HepG2 (cell line): ENCODE data around the gene CSF1R. TPM values are rescaled to one million over a fixed set of nuclear protein-coding genes. Genes with fewer than 3 reads are reported as not detected.

Source experiments
- ATAC-seq: fragments of 200-7000 bp; cut with Tn5 transposase; 3 replicates; pipeline ENCODE4 v1.9.1; 2020; ENCODE audit warnings: mild to moderate bottlenecking, moderate library complexity
- BruUV-seq: library from RNA; stranded (reverse); fragments of 400-500 nt; replicated peaks from 2 replicates; lab custom pipeline; 2021; lab: Mats Ljungman, UMichigan
- CTCF ChIA-PET: fragments of 300-600 bp; formaldehyde crosslinking; extraction: SDS; loops from one replicate; lab custom pipeline; 2021; ENCODE audit warnings: low total read pairs, inconsistent platforms, low intra/inter-chr PET ratio; lab: Yijun Ruan, JAX
- POLR2A ChIA-PET: fragments of 350-600 bp; sonication (Branson Sonifier 250); formaldehyde crosslinking; loops from one replicate; lab custom pipeline; 2020; ENCODE audit warnings: antibody characterized with exemption, inconsistent platforms; lab: Yijun Ruan, JAX
- DNase-seq: peaks from one replicate; pipeline ENCODE4 v3.0.0-alpha.2; 2015; ENCODE audit warnings: low spot score
- FAIRE-seq: peaks from 3 replicates; lab custom pipeline; 2011; peaks lifted over from hg19 to GRCh38; lab: Jason Lieb, UNC
- H2AFZ ChIP-seq: one replicate; pipeline ENCODE4 v1.6.1; 2011; ENCODE audit warnings: low read length, inconsistent platforms
- H3K27ac ChIP-seq: fragments of 300-600 bp; 3 replicates; pipeline ENCODE4 v1.8.0; 2011; ENCODE audit warnings: mixed run types, mild to moderate bottlenecking, mixed read lengths, low read length, inconsistent platforms; ENCODE audit not compliant: insufficient read depth; ENCODE audit errors: extremely low read length
- H3K27me3 ChIP-seq, 2 experiments: fragments of 200-600 bp in 1 of 2; 2 replicates in 1 of 2; 3 replicates in 1 of 2; pipeline versions ENCODE4 v1.6.0 to v1.8.0; 2011; ENCODE audit warnings: low read length in 2 of 2, mild to moderate bottlenecking in 2 of 2, moderate library complexity in 2 of 2, inconsistent platforms in 1 of 2; ENCODE audit not compliant: insufficient read depth in 2 of 2, control insufficient read depth in 1 of 2
- H3K36me3 ChIP-seq, 2 experiments: fragments of 200-600 bp in 1 of 2; replicated peaks in 1 of 2; 2 replicates in 1 of 2; 3 replicates in 1 of 2; pipeline versions ENCODE4 v1.5.1 to v1.8.0; 2011; ENCODE audit warnings: low read length in 2 of 2, inconsistent platforms in 1 of 2; ENCODE audit not compliant: insufficient read depth in 2 of 2, control insufficient read depth in 1 of 2
- H3K4me1 ChIP-seq: 2 replicates; pipeline ENCODE4 v1.5.1; 2012; ENCODE audit warnings: low read length, inconsistent platforms; ENCODE audit not compliant: insufficient read depth
- H3K4me2 ChIP-seq: 2 replicates; pipeline ENCODE4 v1.6.0; 2011; ENCODE audit warnings: low read depth, low read length, inconsistent platforms
- H3K4me3 ChIP-seq, 3 experiments: fragments of 200-600 bp in 1 of 3; sonication (generic), shearing (Covaris generic) in 1 of 3; replicated peaks in 1 of 3; 2 replicates each; pipeline ENCODE4 v1.5.1; 2011 to 2016; ENCODE audit warnings: low read length in 3 of 3, inconsistent platforms in 2 of 3, low read depth in 2 of 3, mild to moderate bottlenecking in 2 of 3, control low read depth in 1 of 3, mixed read lengths in 1 of 3; ENCODE audit not compliant: insufficient read depth in 1 of 3
- H3K79me2 ChIP-seq: one replicate; pipeline ENCODE4 v1.6.1; 2011; ENCODE audit warnings: low read length, inconsistent platforms; ENCODE audit not compliant: insufficient read depth
- H3K9ac ChIP-seq: 2 replicates; pipeline ENCODE4 v1.6.0; 2011; ENCODE audit warnings: mild to moderate bottlenecking, low read depth, low read length, inconsistent platforms; ENCODE audit not compliant: insufficient read depth
- H3K9me3 ChIP-seq: 2 replicates; pipeline ENCODE4 v1.5.1; 2012; ENCODE audit warnings: mild to moderate bottlenecking, low read length
- H4K20me1 ChIP-seq: 2 replicates; pipeline ENCODE4 v1.6.0; 2011; ENCODE audit warnings: inconsistent platforms, mild to moderate bottlenecking, low read length, moderate library complexity; ENCODE audit not compliant: insufficient read depth
- AHR ChIP-seq: IDR thresholded peaks from 2 replicates; pipeline ENCODE4 v1.6.1; 2018; ENCODE audit warnings: missing genetic modification reagents, missing compliant biosample characterization
- EP300 ChIP-seq, 3 experiments: sonication (generic) in 1 of 3; formaldehyde crosslinking in 1 of 3; IDR thresholded peaks; 2 replicates each; pipeline versions ENCODE4 v1.5.1 to v1.6.1; 2011 to 2020; ENCODE audit warnings: low read depth in 2 of 3, low read length in 2 of 3, borderline replicate concordance in 1 of 3, improper control_type of control experiment in 1 of 3, mild to moderate bottlenecking in 1 of 3, missing genetic modification reagents in 1 of 3, moderate library complexity in 1 of 3
- FOXP1 ChIP-seq, 2 experiments: fragments of 450-650 bp in 1 of 2; IDR thresholded peaks; 2 replicates each; pipeline ENCODE4 v1.6.1; 2017 to 2018; ENCODE audit warnings: antibody characterized with exemption in 1 of 2
- NCOA2 ChIP-seq: sonication (generic); formaldehyde crosslinking; IDR thresholded peaks from 2 replicates; pipeline ENCODE4 v1.8.0; 2022; ENCODE audit warnings: inconsistent platforms
- NFE2L2 ChIP-seq: fragments of 150-350 bp; IDR thresholded peaks from 2 replicates; pipeline ENCODE4 v1.6.1; 2014; ENCODE audit warnings: low read length
- NFRKB ChIP-seq: fragments of 450-650 bp; IDR thresholded peaks from 2 replicates; pipeline ENCODE4 v1.6.1; 2017
- RARA ChIP-seq: IDR thresholded peaks from 2 replicates; pipeline ENCODE4 v1.6.1; 2016; ENCODE audit warnings: missing genetic modification reagents, missing compliant biosample characterization
- SNAPC2 ChIP-seq: sonication (generic); formaldehyde crosslinking; IDR thresholded peaks from 2 replicates; pipeline ENCODE4 v1.8.1; 2022; ENCODE audit warnings: mild to moderate bottlenecking, missing genetic modification reagents
- ZNF34 ChIP-seq: sonication (generic); formaldehyde crosslinking; IDR thresholded peaks from 2 replicates; pipeline ENCODE4 v1.4.0; 2020; ENCODE audit warnings: mild to moderate bottlenecking, missing genetic modification reagents, borderline replicate concordance
- ZNF841 ChIP-seq: sonication (generic); formaldehyde crosslinking; IDR thresholded peaks from 2 replicates; pipeline ENCODE4 v1.8.1; 2023; ENCODE audit warnings: missing genetic modification reagents, borderline replicate concordance
- ZSCAN29 ChIP-seq: sonication (generic); formaldehyde crosslinking; conservative IDR thresholded peaks from 2 replicates; pipeline ENCODE4 v1.4.0; 2020; ENCODE audit warnings: mild to moderate bottlenecking, missing genetic modification reagents
- WGBS: methylation state at CpG from one replicate; pipeline ENCODE4 v1.1.6; 2017; ENCODE audit warnings: low lambda C conversion rate; 5-methylcytosine and 5-hydroxymethylcytosine counted together
- in situ Hi-C: cut with HindIII; loops from 2 replicates; pipeline ENCODE4 v1.10.0; 2017; ENCODE audit warnings: low pct_unique_long_range_greater_than_20kb; ENCODE audit not compliant: extremely low pct_ligation_motif_present
- intact Hi-C: fragments of 100-400 bp; cut with micrococcal nuclease; formaldehyde crosslinking; loops from one replicate; pipeline ENCODE4 v1.10.0; 2022; ENCODE audit not compliant: unreplicated experiment
- polyA plus RNA-seq, 8 experiments: library from polyadenylated mRNA; depleted of rRNA in 3 of 8; stranded (reverse) in 7 of 8; unstranded in 1 of 8; fragments of >200 nt; fragmentation: Illumina TruSeq in 4 of 8; extraction: Trizol in 4 of 8; gene quantifications; 2 replicates each; pipeline versions ENCODE4 v1.2.1 to v1.2.3, GENCODE V29; 2011 to 2016; ENCODE audit warnings: low read depth in 4 of 8, missing spikeins in 1 of 8, mixed read lengths in 1 of 8; ENCODE audit not compliant: insufficient read depth in 1 of 8
- total RNA-seq, 5 experiments: library from RNA; depleted of rRNA; stranded (reverse); fragments of >200 nt; fragmentation: Illumina TruSeq; extraction: Trizol; gene quantifications; 2 replicates each; pipeline ENCODE4 v1.2.3, GENCODE V29; 2016; ENCODE audit warnings: low read depth in 1 of 5
- TF ChIP-seq, protein P1 (sequence below): sonication (generic); formaldehyde crosslinking; IDR thresholded peaks from 2 replicates; pipeline ENCODE4 v1.4.0; 2020; ENCODE audit warnings: low read depth, missing genetic modification reagents
- TF ChIP-seq, protein P2 (sequence below): sonication (generic); formaldehyde crosslinking; IDR thresholded peaks from 2 replicates; pipeline ENCODE4 v1.5.0; 2020; ENCODE audit warnings: missing genetic modification reagents, mild to moderate bottlenecking, borderline replicate concordance
- TF ChIP-seq, protein P3 (sequence below): fragments of 450-650 bp; IDR thresholded peaks from 2 replicates; pipeline ENCODE4 v1.6.1; 2017
- TF ChIP-seq, protein P4 (sequence below): sonication (generic); formaldehyde crosslinking; IDR thresholded peaks from 2 replicates; pipeline ENCODE4 v1.4.0; 2020; ENCODE audit warnings: missing genetic modification reagents

Gene CSF1R
- total and polyA plus RNA-seq, 2 of the 13 experiments (the other 11 are each of a cell fraction or from before 2014, with no cell fraction given): 0.01 TPM; not detected in 1

DNA sequence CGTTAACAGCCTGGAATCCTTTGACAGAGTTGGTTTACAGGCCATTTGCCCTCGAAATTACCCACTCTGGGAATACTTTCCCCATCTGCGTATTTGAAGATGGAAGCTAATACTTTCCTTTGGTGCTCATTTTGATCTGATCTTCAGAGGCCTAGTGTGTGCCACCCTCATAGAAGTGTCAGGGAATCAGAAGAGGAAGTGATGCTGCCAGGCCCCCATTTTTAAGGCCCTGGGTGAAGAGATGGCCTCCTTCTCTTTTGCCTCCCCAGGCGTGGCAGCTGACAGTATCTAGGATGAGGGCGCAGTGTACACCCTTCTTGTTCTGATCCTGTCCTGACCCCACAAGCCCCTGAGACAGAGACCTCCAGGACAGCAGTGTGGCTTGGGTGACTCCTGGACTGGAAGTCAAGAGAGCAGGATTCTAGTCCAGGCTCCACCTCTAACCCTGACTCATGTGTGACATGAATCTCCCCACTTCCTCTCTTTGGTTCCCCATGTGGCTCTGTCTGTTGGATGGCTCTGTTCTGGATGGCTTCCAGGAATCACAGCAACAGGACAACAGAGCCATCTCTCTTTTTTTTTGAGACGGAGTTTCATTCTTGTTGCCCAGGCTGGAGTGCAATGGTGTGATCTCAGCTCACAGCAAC, 27.8 kb downstream of the CSF1R start (continued):
- TF ChIP-seq, protein P1, sequence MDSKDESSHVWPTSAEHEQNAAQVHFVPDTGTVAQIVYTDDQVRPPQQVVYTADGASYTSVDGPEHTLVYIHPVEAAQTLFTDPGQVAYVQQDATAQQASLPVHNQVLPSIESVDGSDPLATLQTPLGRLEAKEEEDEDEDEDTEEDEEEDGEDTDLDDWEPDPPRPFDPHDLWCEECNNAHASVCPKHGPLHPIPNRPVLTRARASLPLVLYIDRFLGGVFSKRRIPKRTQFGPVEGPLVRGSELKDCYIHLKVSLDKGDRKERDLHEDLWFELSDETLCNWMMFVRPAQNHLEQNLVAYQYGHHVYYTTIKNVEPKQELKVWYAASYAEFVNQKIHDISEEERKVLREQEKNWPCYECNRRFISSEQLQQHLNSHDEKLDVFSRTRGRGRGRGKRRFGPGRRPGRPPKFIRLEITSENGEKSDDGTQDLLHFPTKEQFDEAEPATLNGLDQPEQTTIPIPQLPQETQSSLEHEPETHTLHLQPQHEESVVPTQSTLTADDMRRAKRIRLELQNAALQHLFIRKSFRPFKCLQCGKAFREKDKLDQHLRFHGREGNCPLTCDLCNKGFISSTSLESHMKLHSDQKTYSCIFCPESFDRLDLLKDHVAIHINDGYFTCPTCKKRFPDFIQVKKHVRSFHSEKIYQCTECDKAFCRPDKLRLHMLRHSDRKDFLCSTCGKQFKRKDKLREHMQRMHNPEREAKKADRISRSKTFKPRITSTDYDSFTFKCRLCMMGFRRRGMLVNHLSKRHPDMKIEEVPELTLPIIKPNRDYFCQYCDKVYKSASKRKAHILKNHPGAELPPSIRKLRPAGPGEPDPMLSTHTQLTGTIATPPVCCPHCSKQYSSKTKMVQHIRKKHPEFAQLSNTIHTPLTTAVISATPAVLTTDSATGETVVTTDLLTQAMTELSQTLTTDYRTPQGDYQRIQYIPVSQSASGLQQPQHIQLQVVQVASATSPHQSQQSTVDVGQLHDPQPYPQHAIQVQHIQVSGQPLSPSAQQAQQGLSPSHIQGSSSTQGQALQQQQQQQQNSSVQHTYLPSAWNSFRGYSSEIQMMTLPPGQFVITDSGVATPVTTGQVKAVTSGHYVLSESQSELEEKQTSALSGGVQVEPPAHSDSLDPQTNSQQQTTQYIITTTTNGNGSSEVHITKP (CRISPR knock-in tag): no peak
- TF ChIP-seq ZSCAN29 (no peak), RARA (CRISPR knock-in tag) (no peak)
- TF ChIP-seq, protein P2, sequence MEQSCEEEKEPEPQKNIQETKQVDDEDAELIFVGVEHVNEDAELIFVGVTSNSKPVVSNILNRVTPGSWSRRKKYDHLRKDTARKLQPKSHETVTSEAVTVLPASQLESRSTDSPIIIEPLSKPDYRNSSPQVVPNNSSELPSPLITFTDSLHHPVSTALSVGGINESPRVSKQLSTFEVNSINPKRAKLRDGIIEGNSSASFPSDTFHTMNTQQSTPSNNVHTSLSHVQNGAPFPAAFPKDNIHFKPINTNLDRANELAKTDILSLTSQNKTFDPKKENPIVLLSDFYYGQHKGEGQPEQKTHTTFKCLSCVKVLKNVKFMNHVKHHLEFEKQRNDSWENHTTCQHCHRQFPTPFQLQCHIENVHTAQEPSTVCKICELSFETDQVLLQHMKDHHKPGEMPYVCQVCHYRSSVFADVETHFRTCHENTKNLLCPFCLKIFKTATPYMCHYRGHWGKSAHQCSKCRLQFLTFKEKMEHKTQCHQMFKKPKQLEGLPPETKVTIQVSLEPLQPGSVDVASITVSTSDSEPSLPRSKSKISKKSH (CRISPR knock-in tag): no peak

DNA sequence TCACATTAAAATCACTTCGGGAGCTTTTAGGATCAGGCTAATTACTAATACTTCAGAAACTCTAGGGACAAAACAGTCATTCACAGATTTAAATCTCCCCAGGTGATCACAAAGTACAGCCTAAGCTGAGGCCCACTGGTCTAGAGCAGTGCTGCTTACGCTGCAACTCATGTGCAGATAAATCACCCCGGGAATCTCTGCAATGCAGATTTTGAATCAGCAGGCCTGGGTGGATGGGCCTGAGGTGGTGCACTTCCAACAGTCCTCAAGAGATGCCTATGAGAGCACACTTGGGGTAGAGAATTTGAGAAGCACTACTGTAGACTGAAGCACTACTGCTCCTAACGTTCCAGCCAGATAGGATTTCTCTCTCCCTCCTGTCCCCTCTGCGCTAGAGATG, 28.4 kb downstream of the CSF1R start:
- intact Hi-C loops: no loop called here
- ATAC-seq: peak; percentile 12
- WGBS: 52% methylated on average over 5 of the region's 5 CpGs
- Histone ChIP-seq H3K27ac (no peak overlapping the region), H3K4me3 (no peak overlapping the region), H3K79me2 (no peaks in the 10 kb centered on the region), H3K9me3 (no peaks in the 10 kb centered on the region), H3K27me3 (peaks cover 0 to 7% of the 10 kb centered on the region in 2 experiments; a peak in 1 of 5 replicates), H2AFZ (no peak overlapping the region), H3K4me1 (peaks cover 9% of the 10 kb centered on the region), H4K20me1 (no peaks in the 10 kb centered on the region), H3K36me3 (peaks cover 5 to 13% of the 10 kb centered on the region in 2 experiments; a peak in 4 of 5 replicates), H3K4me2 (no peak overlapping the region), H3K9ac (no peak overlapping the region)
- BruUV-seq: no TSS peak
- no peak for DNase-seq
- no peak for FAIRE-seq
- in situ Hi-C loops: no loop called here
- POLR2A ChIA-PET: no interaction called here
- CTCF ChIA-PET: no interaction called here
- TF ChIP-seq ZNF841 (CRISPR knock-in tag) (no peak), ZNF34 (no peak), NFE2L2 (no peak), NCOA2 (CRISPR knock-in tag) (no peak), FOXP1 (IDR thresholded peaks at IDR 0.05) (no peak), FOXP1 (CRISPR knock-in tag; IDR thresholded peaks at IDR 0.05) (no peak), SNAPC2 (CRISPR knock-in tag) (no peak), NFRKB (no peak), AHR (CRISPR knock-in tag) (no peak), EP300 (IDR thresholded peaks at IDR 0.05; ENCODE audit: low read depth in 2 of 2, low read length in 2 of 2) (no peak), EP300 (CRISPR knock-in tag; IDR thresholded peaks at IDR 0.05; ENCODE audit: borderline replicate concordance) (no peak)
- TF ChIP-seq, protein P3, sequence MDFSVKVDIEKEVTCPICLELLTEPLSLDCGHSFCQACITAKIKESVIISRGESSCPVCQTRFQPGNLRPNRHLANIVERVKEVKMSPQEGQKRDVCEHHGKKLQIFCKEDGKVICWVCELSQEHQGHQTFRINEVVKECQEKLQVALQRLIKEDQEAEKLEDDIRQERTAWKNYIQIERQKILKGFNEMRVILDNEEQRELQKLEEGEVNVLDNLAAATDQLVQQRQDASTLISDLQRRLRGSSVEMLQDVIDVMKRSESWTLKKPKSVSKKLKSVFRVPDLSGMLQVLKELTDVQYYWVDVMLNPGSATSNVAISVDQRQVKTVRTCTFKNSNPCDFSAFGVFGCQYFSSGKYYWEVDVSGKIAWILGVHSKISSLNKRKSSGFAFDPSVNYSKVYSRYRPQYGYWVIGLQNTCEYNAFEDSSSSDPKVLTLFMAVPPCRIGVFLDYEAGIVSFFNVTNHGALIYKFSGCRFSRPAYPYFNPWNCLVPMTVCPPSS: no peak
- TF ChIP-seq, protein P4, sequence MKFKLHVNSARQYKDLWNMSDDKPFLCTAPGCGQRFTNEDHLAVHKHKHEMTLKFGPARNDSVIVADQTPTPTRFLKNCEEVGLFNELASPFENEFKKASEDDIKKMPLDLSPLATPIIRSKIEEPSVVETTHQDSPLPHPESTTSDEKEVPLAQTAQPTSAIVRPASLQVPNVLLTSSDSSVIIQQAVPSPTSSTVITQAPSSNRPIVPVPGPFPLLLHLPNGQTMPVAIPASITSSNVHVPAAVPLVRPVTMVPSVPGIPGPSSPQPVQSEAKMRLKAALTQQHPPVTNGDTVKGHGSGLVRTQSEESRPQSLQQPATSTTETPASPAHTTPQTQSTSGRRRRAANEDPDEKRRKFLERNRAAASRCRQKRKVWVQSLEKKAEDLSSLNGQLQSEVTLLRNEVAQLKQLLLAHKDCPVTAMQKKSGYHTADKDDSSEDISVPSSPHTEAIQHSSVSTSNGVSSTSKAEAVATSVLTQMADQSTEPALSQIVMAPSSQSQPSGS (CRISPR knock-in tag): no peak
